ENCODE results near the gene SENP8.

DNA sequence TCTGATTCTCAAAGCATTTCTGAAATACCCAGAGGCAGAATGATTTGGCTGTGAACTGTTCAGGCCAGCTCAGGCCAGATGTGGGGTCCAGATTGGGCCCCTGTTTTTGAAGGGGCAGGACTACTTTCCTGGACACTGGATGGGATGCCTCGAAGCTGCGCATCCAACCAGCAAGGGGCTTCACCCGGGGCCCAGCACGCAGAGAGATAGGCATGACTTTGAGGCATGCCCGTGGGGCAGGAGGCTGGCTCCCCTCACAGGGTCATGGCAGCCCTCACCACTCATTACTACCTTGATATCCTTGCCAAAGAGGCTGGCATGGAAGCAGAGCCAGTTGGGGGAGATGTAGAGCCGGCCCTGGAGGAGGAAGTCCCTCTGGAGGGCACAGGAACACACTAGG is 49.2 kb downstream of the SENP8 start:
- no peak for TF ChIP-seq PATZ1 (CRISPR knock-in tag; IDR thresholded peaks at IDR 0.05; ENCODE audit: borderline replicate concordance)
- TF ChIP-seq, protein P1, sequence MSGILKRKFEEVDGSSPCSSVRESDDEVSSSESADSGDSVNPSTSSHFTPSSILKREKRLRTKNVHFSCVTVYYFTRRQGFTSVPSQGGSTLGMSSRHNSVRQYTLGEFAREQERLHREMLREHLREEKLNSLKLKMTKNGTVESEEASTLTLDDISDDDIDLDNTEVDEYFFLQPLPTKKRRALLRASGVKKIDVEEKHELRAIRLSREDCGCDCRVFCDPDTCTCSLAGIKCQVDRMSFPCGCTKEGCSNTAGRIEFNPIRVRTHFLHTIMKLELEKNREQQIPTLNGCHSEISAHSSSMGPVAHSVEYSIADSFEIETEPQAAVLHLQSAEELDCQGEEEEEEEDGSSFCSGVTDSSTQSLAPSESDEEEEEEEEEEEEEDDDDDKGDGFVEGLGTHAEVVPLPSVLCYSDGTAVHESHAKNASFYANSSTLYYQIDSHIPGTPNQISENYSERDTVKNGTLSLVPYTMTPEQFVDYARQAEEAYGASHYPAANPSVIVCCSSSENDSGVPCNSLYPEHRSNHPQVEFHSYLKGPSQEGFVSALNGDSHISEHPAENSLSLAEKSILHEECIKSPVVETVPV (CRISPR knock-in tag; IDR thresholded peaks at IDR 0.05) = no peak
- no peak for TF ChIP-seq TCF4 (CRISPR knock-in tag; IDR thresholded peaks at IDR 0.05; ENCODE audit: borderline replicate concordance)
- TF ChIP-seq ZNF565 (CRISPR knock-in tag; conservative IDR thresholded peaks at IDR 0.05; ENCODE audit: low read depth) = no peak
- no peak for TF ChIP-seq POU6F1 (CRISPR knock-in tag; IDR thresholded peaks at IDR 0.05; ENCODE audit: borderline replicate concordance, low read depth)
